ENCODE data around the gene PANK2.

DNA sequence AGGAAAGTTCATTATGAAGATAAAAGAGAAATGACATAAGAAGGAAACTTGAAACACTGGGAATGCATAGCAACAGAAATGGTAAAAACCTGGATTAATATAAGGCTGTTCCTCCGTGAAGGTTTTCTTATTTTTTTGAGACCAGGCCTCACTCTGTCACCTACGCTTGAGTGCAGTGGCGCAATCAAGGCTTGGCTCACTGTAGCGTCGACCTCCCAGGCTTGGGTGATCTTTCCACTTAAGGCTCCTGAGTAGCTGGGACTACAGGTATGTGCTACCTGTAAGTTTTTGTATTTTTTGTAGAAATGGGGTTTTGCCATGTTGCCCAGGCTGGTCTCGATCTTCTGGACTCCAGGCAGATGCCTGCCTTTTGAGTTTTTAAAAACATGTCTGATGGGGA lies 51.7 kb downstream of the PANK2 start:
- TF ChIP-seq, protein P1, sequence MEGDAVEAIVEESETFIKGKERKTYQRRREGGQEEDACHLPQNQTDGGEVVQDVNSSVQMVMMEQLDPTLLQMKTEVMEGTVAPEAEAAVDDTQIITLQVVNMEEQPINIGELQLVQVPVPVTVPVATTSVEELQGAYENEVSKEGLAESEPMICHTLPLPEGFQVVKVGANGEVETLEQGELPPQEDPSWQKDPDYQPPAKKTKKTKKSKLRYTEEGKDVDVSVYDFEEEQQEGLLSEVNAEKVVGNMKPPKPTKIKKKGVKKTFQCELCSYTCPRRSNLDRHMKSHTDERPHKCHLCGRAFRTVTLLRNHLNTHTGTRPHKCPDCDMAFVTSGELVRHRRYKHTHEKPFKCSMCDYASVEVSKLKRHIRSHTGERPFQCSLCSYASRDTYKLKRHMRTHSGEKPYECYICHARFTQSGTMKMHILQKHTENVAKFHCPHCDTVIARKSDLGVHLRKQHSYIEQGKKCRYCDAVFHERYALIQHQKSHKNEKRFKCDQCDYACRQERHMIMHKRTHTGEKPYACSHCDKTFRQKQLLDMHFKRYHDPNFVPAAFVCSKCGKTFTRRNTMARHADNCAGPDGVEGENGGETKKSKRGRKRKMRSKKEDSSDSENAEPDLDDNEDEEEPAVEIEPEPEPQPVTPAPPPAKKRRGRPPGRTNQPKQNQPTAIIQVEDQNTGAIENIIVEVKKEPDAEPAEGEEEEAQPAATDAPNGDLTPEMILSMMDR (IDR thresholded peaks at IDR 0.05) = no peak
- TF ChIP-seq EP300 (IDR thresholded peaks at IDR 0.05) = no peak
- no peak for TF ChIP-seq POLR2A (IDR thresholded peaks at IDR 0.05)

Measured in gastroesophageal sphincter (tissue), 3 donors.